T-helper 22 cell (primary cell): ENCODE results near the gene ZNF184.

Experiments used
- DNase-seq: peaks from one replicate; pipeline ENCODE4 v3.0.0-alpha.2; 2020; ENCODE audit warnings: low read depth

ZNF184 gene

GRCh38 chr6:27472617-27473400, at the start of gene ZNF184:
TSS of gene ZNF184 (minus strand) at chr6:27473105. CDS start at chr6:27472294, 811 bp downstream.
- DNase-seq = peak; percentile 67

GRCh38 chr6:27518881-27519795, 46.2 kb upstream of the ZNF184 start:
- peak; percentile 35 for DNase-seq

DNA sequence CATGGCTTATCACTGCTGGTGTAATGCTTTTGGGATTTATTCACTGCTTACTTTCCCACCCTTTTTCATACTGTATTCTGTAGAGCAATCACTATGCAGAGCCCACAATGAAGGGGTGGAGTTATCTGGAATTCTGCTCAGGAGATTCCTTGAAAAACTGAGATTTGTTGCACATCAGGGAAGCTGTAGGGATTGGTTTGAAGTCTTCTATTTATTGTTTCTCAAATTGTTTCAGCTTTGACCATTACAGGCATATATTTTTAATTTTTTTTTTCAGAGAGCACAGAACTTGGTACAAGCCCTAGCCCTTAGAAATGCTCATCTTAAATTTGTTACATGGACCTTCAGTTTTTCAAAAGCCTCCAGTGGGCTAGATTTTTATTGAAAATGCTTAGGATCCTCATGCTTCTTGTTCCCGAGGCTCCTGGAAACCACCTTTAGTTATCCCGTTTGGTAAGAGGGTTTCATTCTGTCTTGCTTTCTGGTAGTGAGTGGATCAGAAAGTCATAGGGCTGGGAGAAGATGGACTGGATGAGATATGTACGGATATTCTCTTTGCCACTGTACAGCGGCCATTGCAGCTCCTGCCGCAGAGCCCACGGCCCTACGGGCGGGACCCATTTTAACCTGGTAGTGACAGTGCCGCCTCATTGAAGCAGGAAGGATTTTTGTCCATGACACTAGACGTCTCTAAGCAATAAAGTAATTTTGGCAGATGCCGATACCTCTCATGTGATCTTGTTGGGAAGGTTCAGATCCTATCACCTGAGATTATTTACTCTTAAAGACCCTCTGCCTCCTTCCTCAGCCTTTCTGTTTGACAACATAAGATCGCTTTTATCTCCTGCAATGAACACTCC, 45.3 kb upstream of the ZNF184 start:
- DNase-seq = no peak

- DNase-seq = no peak
Observed at GRCh38 chr6:27517238-27517637, 44.3 kb upstream of the ZNF184 start.

DNA sequence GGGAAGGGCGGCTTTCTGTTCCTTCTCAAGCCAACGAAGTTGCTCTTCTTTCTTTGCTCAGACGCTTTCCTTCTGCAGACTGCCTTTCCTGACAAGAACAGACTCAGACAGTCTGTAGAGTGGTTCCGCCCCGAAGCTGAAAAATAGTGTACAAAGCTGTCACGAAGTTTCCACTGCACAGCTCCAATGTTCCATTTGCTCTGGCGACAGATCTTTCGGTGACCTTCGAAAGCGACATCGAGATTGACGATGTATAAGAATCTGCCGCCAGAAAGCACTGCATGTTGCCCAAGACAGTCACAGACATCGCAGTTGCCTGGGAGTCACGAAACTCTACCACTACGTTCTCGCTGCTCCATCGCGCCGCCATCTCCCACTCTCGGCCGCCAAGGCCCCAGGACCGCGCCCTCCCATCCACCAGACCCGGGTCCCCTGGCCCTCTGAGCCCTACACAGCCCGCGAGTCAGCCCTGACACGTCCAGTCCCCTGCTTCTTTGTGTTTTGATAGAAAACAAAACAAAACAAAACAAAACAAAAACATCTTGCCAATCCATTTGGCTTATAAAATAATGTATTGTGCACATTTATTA, 42.1 kb upstream of the ZNF184 start:
- DNase-seq = no peak

- DNase-seq = no peak
Observed at GRCh38 chr6:27512525-27512924, 39.6 kb upstream of the ZNF184 start.

- DNase-seq = no peak
Observed at GRCh38 chr6:27507041-27507956, 34.4 kb upstream of the ZNF184 start.

GRCh38 chr6:27505209-27506027, 32.5 kb upstream of the ZNF184 start:
- DNase-seq = peak; percentile 46

DNA sequence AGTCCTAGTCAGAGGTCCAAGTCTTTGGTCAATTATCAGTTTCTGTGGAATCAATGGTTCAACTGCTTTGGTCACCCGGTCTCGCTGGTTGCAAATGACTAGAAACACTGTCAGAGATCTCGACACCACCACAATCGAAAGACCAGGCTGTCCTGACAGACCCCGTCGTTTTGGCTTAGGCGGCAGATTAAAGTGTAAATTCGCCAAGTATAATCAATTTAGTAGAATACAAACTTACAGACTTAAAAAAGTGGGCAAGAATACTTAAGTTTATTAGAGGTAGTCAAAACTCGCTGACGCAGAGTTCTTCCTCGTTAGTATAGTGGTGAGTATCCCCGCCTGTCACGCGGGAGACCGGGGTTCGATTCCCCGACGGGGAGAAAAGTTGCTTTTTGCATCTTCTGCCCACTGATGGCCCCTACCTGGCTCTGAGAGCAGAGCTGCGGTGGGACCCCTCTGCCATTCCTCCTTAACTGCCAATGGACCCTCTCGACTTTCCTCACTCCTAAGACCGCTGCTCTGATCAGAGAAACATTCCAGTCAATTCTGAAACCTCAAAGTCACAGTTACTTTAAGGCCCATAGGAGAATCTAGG, 30.6 kb upstream of the ZNF184 start:
- DNase-seq = peak; percentile 48

DNA sequence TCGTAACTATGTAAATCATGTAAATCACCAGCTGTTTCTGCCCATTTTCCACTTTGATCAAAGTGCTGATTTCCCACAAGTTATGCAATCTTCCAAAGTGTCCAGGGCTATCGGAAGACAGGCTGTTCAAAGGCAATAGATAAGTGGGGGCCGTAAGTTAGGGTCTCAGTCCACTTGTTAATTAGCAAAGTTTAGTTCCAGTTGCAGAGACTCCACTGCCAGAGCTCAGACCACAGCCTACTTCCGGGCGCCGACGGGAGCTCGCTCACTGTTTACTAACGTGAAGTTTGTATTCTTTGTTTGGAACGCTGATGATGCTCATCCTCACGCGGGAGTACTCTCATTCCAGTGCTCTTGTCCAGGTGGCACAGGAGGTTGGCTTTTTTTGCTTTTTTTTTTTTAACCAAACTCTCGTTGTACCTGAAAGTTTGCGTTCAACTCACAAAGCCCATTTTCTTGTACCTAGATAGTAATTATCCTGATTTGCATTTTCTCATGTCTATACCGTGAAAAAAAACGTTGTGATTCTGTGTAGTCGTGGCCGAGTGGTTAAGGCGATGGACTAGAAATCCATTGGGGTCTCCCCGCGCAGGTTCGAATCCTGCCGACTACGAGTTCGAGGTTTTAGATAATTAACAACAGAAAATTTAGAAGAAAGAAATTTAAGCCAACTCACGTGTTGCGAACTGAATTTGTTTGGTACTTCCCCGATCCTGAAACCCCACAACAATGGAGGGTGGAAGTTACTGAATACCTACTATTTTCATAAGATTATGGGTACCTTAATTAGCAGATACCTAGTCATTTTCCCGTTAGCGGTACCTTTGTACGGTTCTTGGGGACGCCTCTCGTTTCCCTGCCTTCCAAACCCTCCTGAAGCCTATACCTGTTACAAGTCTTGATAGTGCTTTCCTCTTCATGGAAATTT, 29.9 kb upstream of the ZNF184 start:
- DNase-seq = peak; percentile 34

DNA sequence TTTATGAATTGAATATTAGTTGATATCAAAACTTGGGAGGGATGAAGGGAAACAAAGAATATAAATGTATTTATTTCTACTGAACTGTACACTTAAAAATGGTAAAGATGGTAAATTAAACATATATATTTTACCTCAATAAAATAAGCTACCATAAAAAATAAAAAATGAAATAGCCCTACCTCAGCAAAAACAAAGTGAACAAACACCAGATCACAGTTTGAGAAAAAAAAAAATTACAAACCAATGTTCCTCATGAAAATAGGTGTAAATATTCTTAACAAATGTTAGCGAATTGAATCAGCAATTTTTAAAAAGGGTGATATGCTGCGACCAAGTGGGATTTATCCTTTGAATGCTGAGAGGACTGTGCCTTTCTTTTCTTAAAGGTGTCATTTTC, 28.3 kb upstream of the ZNF184 start:
- no peak for DNase-seq

- no peak for DNase-seq
Observed at GRCh38 chr6:27500177-27500576, 27.3 kb upstream of the ZNF184 start.

GRCh38 chr6:27495386-27496135, 22.7 kb upstream of the ZNF184 start:
- DNase-seq = no peak

DNA sequence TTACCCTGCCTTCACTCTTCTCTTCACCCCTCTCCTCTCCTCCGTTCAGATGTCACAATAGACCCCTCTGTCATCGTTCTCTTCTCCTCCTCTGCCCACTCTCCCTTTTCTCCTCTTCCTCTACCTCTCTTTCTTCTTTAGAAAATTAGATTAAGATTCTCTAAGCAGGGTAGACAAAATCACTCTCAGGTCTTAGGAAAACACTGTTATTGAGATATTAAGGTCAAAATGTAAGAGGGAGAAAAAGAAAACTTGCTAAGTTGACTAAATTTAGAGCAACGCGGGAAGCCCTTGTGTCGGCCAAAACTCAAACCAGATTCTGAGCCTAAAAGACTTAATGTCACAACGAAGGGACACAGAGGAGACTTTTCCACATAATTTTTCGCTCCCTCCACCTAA, 22.1 kb upstream of the ZNF184 start:
- no peak for DNase-seq

- DNase-seq = no peak
Observed at GRCh38 chr6:27494103-27494502, 21.2 kb upstream of the ZNF184 start.

GRCh38 chr6:27492631-27493190, 19.8 kb upstream of the ZNF184 start:
- DNase-seq = no peak
